MCF 10A (cell line): ENCODE measurements around the gene DNAJA2. TPM values are rescaled to one million over a fixed set of nuclear protein-coding genes. Genes with fewer than 3 reads are reported as not detected.

ENCODE experiments used
- BruUV-seq: library from RNA; stranded (reverse); fragments of 400-500 nt; replicated peaks from 2 replicates; lab custom pipeline; 2021; lab: Mats Ljungman, UMichigan
- CTCF ChIA-PET: fragments of 300-600 bp; sonication (Branson Sonifier 250); formaldehyde crosslinking; extraction: SDS; loops from one replicate; lab custom pipeline; 2021; ENCODE audit warnings: antibody characterized with exemption, inconsistent platforms; lab: Yijun Ruan, JAX
- POLR2A ChIA-PET: fragments of 300-600, 350-650 bp; sonication (Branson Sonifier 250); formaldehyde crosslinking; extraction: SDS; loops from one replicate; lab custom pipeline; 2020; ENCODE audit warnings: antibody characterized with exemption, inconsistent platforms; lab: Yijun Ruan, JAX
- DNase-seq: peaks from one replicate; pipeline ENCODE4 v3.0.0-alpha.2; 2018; ENCODE audit not compliant: unreplicated experiment
- H3K27ac Mint-ChIP-seq: one replicate; pipeline ENCODE4 v1.8.0; 2022; ENCODE audit warnings: mild to moderate bottlenecking, low read depth, mixed read lengths; ENCODE audit not compliant: unreplicated experiment
- H3K27me3 Mint-ChIP-seq: one replicate; pipeline ENCODE4 v1.8.0; 2022; ENCODE audit warnings: mixed read lengths; ENCODE audit not compliant: insufficient read depth, unreplicated experiment
- H3K36me3 Mint-ChIP-seq: one replicate; pipeline ENCODE4 v1.8.0; 2022; ENCODE audit warnings: mild to moderate bottlenecking, moderate library complexity, mixed read lengths; ENCODE audit not compliant: insufficient read depth, unreplicated experiment
- H3K4me1 Mint-ChIP-seq: one replicate; pipeline ENCODE4 v1.8.0; 2022; ENCODE audit warnings: mixed read lengths; ENCODE audit not compliant: insufficient read depth, unreplicated experiment
- H3K4me3 Mint-ChIP-seq: one replicate; pipeline ENCODE4 v1.8.0; 2022; ENCODE audit warnings: mild to moderate bottlenecking, moderate library complexity, mixed read lengths; ENCODE audit not compliant: unreplicated experiment
- H3K9me3 Mint-ChIP-seq: one replicate; pipeline ENCODE4 v1.8.0; 2022; ENCODE audit warnings: mixed read lengths; ENCODE audit not compliant: unreplicated experiment
- intact Hi-C: fragments of 100-400 bp; cut with micrococcal nuclease; formaldehyde crosslinking; loops from 2 replicates; pipeline ENCODE4 v1.14.1; 2022
- total RNA-seq: library from RNA; stranded (reverse); gene quantifications from 2 replicates; pipeline ENCODE4 v1.2.3, GENCODE V29; 2022
- TF ChIP-seq, protein P1 (sequence below): fragments of 200-600 bp; IDR thresholded peaks from one replicate; pipeline ENCODE4 v1.8.0; 2022; ENCODE audit warnings: antibody characterized with exemption, mild to moderate bottlenecking; ENCODE audit not compliant: unreplicated experiment

DNAJA2 gene
- total RNA-seq, 1 experiment from 2014 or later, result 64.8 TPM

DNA sequence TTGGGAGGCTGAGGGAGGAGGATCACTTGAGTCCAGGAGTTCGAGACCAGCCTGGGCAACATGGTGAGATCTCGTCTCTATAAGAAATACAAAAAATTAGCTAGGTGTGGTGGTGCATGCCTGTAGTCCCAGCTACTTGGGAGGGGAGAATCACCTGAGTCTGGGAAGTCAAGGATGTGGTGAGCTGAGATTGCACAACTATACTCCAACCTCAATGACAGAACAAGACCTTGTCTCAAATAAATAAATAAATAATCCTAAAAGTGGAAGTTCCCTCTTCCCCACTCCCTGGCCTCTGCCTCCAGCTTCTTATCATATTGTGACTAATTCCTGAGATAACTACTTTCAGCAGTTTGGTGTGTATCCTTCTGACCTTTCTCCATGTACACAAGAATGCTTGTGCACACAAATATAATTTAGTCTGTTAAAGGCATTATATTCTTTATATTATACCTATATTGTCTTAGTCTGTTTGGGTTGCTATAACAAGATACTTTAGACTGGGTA is 23.5 kb upstream of the DNAJA2 start:
- BruUV-seq, result no TSS peak

DNA sequence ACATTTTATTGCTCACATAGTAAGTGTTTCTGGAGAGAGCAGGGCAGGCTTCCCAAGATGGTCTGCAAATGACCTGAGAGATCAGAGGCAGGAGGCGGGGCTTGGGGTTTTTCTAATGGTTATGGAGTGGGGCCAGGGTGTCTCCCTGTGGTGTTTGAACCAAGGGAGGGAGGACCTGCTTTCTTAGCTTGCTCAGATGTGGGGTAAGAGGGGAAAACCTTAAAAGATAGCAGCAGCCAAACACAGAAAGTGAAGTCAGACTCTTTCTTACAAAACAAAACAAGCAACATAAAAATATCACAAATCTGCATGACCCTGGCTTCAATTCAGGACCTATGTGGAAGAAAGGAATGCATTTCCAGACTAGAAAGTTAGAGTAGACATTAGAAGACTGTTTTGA is 22.9 kb upstream of the DNAJA2 start:
- TF ChIP-seq, protein P1, sequence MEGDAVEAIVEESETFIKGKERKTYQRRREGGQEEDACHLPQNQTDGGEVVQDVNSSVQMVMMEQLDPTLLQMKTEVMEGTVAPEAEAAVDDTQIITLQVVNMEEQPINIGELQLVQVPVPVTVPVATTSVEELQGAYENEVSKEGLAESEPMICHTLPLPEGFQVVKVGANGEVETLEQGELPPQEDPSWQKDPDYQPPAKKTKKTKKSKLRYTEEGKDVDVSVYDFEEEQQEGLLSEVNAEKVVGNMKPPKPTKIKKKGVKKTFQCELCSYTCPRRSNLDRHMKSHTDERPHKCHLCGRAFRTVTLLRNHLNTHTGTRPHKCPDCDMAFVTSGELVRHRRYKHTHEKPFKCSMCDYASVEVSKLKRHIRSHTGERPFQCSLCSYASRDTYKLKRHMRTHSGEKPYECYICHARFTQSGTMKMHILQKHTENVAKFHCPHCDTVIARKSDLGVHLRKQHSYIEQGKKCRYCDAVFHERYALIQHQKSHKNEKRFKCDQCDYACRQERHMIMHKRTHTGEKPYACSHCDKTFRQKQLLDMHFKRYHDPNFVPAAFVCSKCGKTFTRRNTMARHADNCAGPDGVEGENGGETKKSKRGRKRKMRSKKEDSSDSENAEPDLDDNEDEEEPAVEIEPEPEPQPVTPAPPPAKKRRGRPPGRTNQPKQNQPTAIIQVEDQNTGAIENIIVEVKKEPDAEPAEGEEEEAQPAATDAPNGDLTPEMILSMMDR, result no peak
- H3K9me3 Mint-ChIP-seq, result no peaks in the 10 kb centered on the region
- no TSS peak for BruUV-seq

More for the DNA sequence above, 23.5 kb upstream of the DNAJA2 start:
- intact Hi-C loops, result no loop called here
- Mint-ChIP-seq H3K27ac (no peak overlapping the region), H3K4me3 (no peak overlapping the region), H3K4me1 (no peaks in the 10 kb centered on the region), H3K9me3 (no peaks in the 10 kb centered on the region), H3K36me3 (no peaks in the 10 kb centered on the region), H3K27me3 (no peaks in the 10 kb centered on the region)
- TF ChIP-seq, protein P1, result no peak
- ChIA-PET POLR2A (no interaction called here), CTCF (interaction anchor here (0.6 to 1.2 kb wide), 2 partner anchors 27 to 41 kb away, joined by 3 to 4 read pairs; no protein-coding TSS in a partner anchor)
- DNase-seq, result no peak

DNA sequence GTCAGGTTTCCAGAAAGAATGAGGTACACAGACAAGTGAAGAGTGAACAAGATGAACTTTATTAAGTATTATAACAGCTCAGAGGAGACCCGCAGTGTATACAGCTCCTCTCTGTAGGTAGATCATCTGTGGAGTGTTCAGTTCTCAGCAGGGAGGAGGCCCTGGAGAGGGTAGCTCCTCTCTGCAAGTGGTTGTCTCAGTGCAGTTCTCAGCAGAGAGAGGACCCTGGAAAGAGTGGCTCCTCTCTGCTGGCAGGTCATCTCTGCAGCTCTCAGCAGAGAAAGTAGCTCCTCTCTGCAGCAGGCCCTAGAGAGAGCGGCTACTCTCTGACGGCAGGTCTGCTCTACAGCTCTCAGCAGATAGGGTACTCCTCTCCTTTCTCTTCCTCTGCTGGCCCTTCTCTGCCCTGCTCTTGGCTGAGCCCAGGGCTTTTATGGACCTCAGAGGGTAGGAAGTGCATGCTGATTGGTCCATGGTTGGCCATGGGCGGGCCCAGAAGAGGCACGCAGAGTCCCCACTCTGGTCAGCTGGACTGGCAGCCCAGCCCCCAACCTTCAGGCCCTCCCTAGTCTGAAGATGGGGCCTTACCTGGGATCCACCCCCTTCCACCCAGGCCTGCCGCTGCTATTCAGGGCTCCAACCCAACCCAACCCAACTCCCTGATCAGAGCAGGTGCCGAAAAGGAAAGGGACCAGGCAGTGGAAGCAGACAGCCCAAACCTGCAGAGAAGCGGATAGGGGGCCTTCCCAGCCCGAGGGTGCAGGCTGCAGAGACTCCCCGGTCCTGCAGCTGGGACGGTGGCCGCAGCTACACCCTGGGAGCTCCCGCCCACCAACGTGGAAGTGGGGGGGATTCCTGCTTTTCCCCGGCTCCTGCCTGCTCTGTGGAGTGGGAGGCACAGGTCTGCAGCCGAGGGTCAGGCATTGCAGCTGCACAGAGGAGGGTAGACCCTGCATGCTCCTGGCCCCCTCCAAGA is 18.5 kb upstream of the DNAJA2 start:
- H3K4me1 Mint-ChIP-seq, result no peaks in the 10 kb centered on the region
- no peaks in the 10 kb centered on the region for H3K36me3 Mint-ChIP-seq
- TF ChIP-seq, protein P1, result no peak
- intact Hi-C loops, result no loop called here
- no peak overlapping the region for H3K4me3 Mint-ChIP-seq
- ChIA-PET CTCF (interaction anchor here (0.6 kb wide), 1 partner anchor 185 kb away, joined by 3 read pairs; no protein-coding TSS in a partner anchor), POLR2A (interaction anchor here (0.6 kb wide), 1 partner anchor 20 kb away, joined by 3 read pairs; no protein-coding TSS in a partner anchor)
- no peak for DNase-seq
- H3K27ac Mint-ChIP-seq, result no peak overlapping the region
- no peaks in the 10 kb centered on the region for H3K27me3 Mint-ChIP-seq
- no peaks in the 10 kb centered on the region for H3K9me3 Mint-ChIP-seq
- BruUV-seq, result no TSS peak

More for the DNA sequence above, 22.9 kb upstream of the DNAJA2 start:
- CTCF ChIA-PET, result interaction anchor here (0.6 kb wide), 2 partner anchors 28 to 75 kb away, joined by 3 to 4 read pairs; no protein-coding TSS in a partner anchor
- POLR2A ChIA-PET, result no interaction called here
- intact Hi-C loops, result no loop called here
- no peak overlapping the region for H3K27ac Mint-ChIP-seq
- H3K36me3 Mint-ChIP-seq, result no peaks in the 10 kb centered on the region
- DNase-seq, result no peak
- H3K27me3 Mint-ChIP-seq, result no peaks in the 10 kb centered on the region
- H3K4me3 Mint-ChIP-seq, result no peak overlapping the region
- no peaks in the 10 kb centered on the region for H3K4me1 Mint-ChIP-seq

DNA sequence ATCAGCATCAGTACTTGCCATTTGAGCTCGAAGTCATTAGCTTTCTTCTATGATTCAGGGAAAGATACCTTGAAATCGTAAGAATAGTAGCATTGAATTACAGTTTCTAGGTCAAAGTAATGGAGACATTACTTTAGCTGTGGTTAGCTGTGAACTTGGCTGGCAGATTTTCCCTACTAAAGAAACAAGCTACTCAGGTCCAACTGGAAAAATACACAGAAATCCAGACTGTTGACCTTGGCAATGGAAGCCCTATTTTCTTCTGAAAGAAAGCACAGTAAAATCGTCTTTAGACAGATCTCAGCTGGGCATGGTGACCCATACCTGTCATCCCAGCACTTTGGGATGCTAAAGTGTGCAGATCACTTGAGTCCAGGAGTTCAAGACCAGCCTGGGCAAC is 13.4 kb upstream of the DNAJA2 start:
- no TSS peak for BruUV-seq
- POLR2A ChIA-PET, result interaction anchor here (0.6 to 1.8 kb wide), 2 partner anchors 14 to 1170 kb away, joined by 3 to 6 read pairs; no protein-coding TSS in a partner anchor
- H3K36me3 Mint-ChIP-seq, result no peaks in the 10 kb centered on the region
- TF ChIP-seq, protein P1, result no peak
- CTCF ChIA-PET, result interaction anchor here (0.7 to 1.2 kb wide), 3 partner anchors 18 to 379 kb away, joined by 3 to 4 read pairs (median 4); no protein-coding TSS in a partner anchor
- no peak overlapping the region for H3K4me3 Mint-ChIP-seq
- no peak for DNase-seq
- H3K4me1 Mint-ChIP-seq, result no peaks in the 10 kb centered on the region
- no peaks in the 10 kb centered on the region for H3K27me3 Mint-ChIP-seq
- H3K27ac Mint-ChIP-seq, result no peak overlapping the region
- H3K9me3 Mint-ChIP-seq, result no peaks in the 10 kb centered on the region
- intact Hi-C loops, result no loop called here
